SK-N-MC (cell line): ENCODE results near the gene CDH22.

Experiments
- EZH2 ChIP-seq: fragments of 200-600 bp; sonication (generic); IDR thresholded peaks from one replicate; pipeline ENCODE4 v1.6.1; 2017; ENCODE audit warnings: antibody characterized with exemption
- FOXP2 ChIP-seq: optimal IDR thresholded peaks from 2 replicates; pipeline ENCODE3; 2011; ENCODE audit warnings: mild to moderate bottlenecking, moderate library complexity; ENCODE audit not compliant: insufficient read depth; ENCODE audit errors: extremely low read length, control extremely low read depth
- POLR2AphosphoS5 ChIP-seq: IDR thresholded peaks from 2 replicates; pipeline ENCODE4 v1.6.1; 2012; ENCODE audit warnings: mild to moderate bottlenecking, low read depth, low read length, borderline replicate concordance

DNA sequence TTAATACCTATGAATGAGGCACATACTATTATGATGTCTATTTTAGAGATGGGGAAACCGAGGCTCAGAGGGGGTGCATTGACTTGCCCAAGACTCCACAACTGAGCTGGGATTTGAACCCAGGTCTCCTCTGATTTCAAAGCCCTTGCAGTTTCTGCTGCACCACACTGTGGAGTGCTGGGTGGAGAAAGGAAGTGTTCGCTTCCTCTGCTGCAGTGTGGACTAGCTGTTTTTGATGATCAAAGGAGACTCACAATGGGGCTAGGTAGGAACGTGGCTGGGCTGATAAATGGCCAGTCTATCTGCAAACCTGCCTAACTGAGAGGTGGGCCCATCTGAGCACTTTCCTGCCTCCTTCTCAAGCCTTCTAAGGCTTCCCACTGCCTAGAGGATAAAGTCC, 102.9 kb downstream of the CDH22 start:
- TF ChIP-seq EZH2 (no peak), POLR2AphosphoS5 (no peak), FOXP2 (no peak)
